ENCODE measurements around the gene ACTR3C.
A peak's percentile ranks its signal among the peaks of the same experiment; 100 is the strongest.

ACTR3C gene

DNA sequence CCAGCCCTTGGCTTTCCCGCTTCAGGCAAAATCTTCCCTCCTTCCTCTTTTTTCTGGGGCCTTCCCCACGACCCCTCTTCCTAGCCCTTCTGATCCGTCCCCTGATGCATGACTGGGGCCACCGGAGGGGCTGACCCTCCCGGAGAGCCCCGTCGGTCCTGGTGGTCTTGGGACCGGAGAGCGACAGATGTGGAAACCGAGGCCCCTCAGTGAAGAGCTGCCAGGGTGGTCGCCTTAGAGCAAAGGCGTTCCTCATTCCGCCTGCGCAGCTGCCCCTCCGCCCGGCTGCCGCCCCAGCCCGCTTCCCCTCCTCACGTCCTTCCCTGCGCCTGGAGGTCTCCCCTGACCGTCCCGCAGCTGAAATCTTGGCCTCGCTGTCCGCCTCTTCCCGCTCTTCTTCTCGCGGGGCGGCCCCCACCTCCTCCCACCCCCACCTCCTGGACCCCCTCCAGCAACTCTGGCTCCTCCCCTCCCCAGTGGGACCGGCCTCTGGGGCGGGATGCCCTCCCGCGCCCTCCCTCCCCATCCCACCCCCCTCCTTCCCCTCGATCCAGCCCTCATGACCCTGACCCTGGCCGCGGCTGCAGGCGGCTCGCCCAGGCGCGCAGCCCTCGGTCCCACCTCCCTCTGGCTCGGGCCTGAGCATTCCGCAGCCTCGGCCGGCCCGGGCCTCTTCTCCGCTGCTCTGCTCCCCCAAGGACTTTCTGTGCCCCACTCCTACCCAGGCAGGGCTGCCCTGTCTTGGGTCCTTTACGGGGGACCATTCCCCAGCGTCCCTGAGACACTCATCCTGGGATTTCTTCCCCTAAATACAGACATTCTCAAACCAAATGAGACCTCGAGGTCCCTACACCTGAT, 18.1 kb upstream of the ACTR3C start, which contains the start of gene RARRES2:
Gene RARRES2, minus strand, starts transcription at position 367 of the 858 bp plus-strand sequence. CDS start 1,020 bp downstream, outside the sequence.
- H3K4me3 ChIP-seq (ENCODE audit: low read depth, low read length): peak within 1 kb of the TSS; percentile 21
- in situ Hi-C loops (cut with HindIII; ENCODE audit: low sequenced_read_pairs): no loop called here
- no peak for DNase-seq (ENCODE audit: low read depth)
- no peak for TF ChIP-seq CTCF (IDR thresholded peaks at IDR 0.05; ENCODE audit: low read depth, low read length, missing control alignments)

DNA sequence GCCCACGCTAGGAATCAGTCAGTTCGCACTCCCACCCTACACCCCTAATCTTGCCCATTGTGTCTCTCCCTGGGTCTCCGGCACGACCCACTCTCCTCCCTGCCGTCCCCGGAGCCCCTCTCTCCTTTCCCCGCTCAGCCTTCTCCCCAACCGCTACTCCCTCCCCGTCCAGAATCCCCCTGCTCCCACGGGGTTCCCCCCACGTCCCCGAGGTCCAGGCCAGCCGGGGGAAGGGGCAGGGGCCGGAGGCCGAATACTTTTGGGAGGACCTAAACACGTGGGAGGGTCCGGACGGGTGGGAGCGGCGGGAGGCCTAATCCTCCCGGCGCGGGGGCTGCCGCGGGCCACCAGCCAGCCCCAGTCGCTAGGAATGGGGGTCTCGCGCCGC, 17.5 kb upstream of the ACTR3C start:
- in situ Hi-C loops (cut with HindIII; ENCODE audit: low sequenced_read_pairs): no loop called here
- TF ChIP-seq CTCF (IDR thresholded peaks at IDR 0.05; ENCODE audit: low read depth, low read length, missing control alignments): no peak
- peak overlapping the region; percentile 21 for H3K4me3 ChIP-seq (ENCODE audit: low read depth, low read length)
- DNase-seq (ENCODE audit: low read depth): no peak

GRCh38 chr7:150340024-150340749, 16.8 kb upstream of the ACTR3C start:
- in situ Hi-C loops (cut with HindIII; ENCODE audit: low sequenced_read_pairs): no loop called here

GRCh38 chr7:150339409-150339809, 16.1 kb upstream of the ACTR3C start:
- no peak for DNase-seq (ENCODE audit: low read depth)
- in situ Hi-C loops (cut with HindIII; ENCODE audit: low sequenced_read_pairs): no loop called here
- no peak for TF ChIP-seq CTCF (IDR thresholded peaks at IDR 0.05; ENCODE audit: low read depth, low read length, missing control alignments)
- no peak overlapping the region for H3K4me3 ChIP-seq (ENCODE audit: low read depth, low read length)

More at GRCh38 chr7:150340024-150340749, 16.8 kb upstream of the ACTR3C start:
- TF ChIP-seq CTCF (IDR thresholded peaks at IDR 0.05; ENCODE audit: low read depth, low read length, missing control alignments): no peak
- H3K4me3 ChIP-seq (ENCODE audit: low read depth, low read length): peak overlapping the region; percentile 7
- no peak for DNase-seq (ENCODE audit: low read depth)

- in situ Hi-C loops (cut with HindIII; ENCODE audit: low sequenced_read_pairs): no loop called here
- no peak for TF ChIP-seq CTCF (IDR thresholded peaks at IDR 0.05; ENCODE audit: low read depth, low read length, missing control alignments)
- no peak overlapping the region for H3K4me3 ChIP-seq (ENCODE audit: low read depth, low read length)
- DNase-seq (ENCODE audit: low read depth): no peak
Measured at GRCh38 chr7:150338166-150338829, 15.0 kb upstream of the ACTR3C start.

- no peak for TF ChIP-seq CTCF (IDR thresholded peaks at IDR 0.05; ENCODE audit: low read depth, low read length, missing control alignments)
- H3K4me3 ChIP-seq (ENCODE audit: low read depth, low read length): no peak overlapping the region
- in situ Hi-C loops (cut with HindIII; ENCODE audit: low sequenced_read_pairs): no loop called here
- DNase-seq (ENCODE audit: low read depth): no peak
Measured at GRCh38 chr7:150337659-150338081, 14.3 kb upstream of the ACTR3C start.

All from astrocyte of the cerebellum (primary cell).